DND-41 (cell line): ENCODE results near the gene SLC6A3.

Source experiments
- ATAC-seq: fragments of 200-7000 bp; cut with Tn5 transposase; 3 replicates; pipeline ENCODE4 v1.9.1; 2021; ENCODE audit warnings: low read depth; ENCODE audit not compliant: insufficient read depth
- DNase-seq: peaks from one replicate; pipeline ENCODE4 v3.0.0-alpha.2; 2020
- H2AFZ ChIP-seq: 2 replicates; pipeline ENCODE4 v1.6.0; 2012; ENCODE audit warnings: low read depth, low read length
- H3K27ac ChIP-seq: 2 replicates; pipeline ENCODE4 v1.5.1; 2012; ENCODE audit warnings: low read length, inconsistent platforms
- H3K27me3 ChIP-seq: fragments of 200-600 bp; sonication (generic); 2 replicates; pipeline ENCODE4 v1.6.0; 2012; ENCODE audit warnings: low read length, mild to moderate bottlenecking, inconsistent platforms; ENCODE audit not compliant: insufficient read depth, poor library complexity
- H3K36me3 ChIP-seq: 2 replicates; pipeline ENCODE4 v1.5.1; 2012; ENCODE audit warnings: low read length, inconsistent platforms; ENCODE audit not compliant: insufficient read depth
- H3K4me1 ChIP-seq: 2 replicates; pipeline ENCODE4 v1.5.1; 2012; ENCODE audit warnings: mild to moderate bottlenecking, low read length; ENCODE audit not compliant: insufficient read depth
- H3K4me2 ChIP-seq: 2 replicates; pipeline ENCODE4 v1.6.0; 2012; ENCODE audit warnings: mild to moderate bottlenecking, moderate library complexity, low read length, inconsistent platforms; ENCODE audit not compliant: insufficient read depth
- H3K4me3 ChIP-seq, 2 experiments: fragments of 200-600 bp in 1 of 2; shearing (Covaris generic) in 1 of 2; 2 replicates each; pipeline ENCODE4 v1.5.1; 2012 to 2016; ENCODE audit warnings: inconsistent platforms in 2 of 2, low read length in 2 of 2, mild to moderate bottlenecking in 2 of 2, low read depth in 1 of 2, moderate library complexity in 1 of 2
- H3K79me2 ChIP-seq: 2 replicates; pipeline ENCODE4 v1.6.0; 2012; ENCODE audit warnings: low read length, inconsistent platforms; ENCODE audit not compliant: insufficient read depth
- H3K9ac ChIP-seq: 2 replicates; pipeline ENCODE4 v1.6.0; 2012; ENCODE audit warnings: low read depth, mild to moderate bottlenecking, inconsistent platforms, low read length, moderate library complexity
- H3K9me3 ChIP-seq: 2 replicates; pipeline ENCODE4 v1.5.1; 2012; ENCODE audit warnings: low read length, moderate library complexity, mild to moderate bottlenecking, inconsistent platforms; ENCODE audit not compliant: insufficient read depth, severe bottlenecking
- H4K20me1 ChIP-seq: 2 replicates; pipeline ENCODE4 v1.6.0; 2012; ENCODE audit warnings: low read length; ENCODE audit not compliant: insufficient read depth
- EZH2 ChIP-seq: IDR thresholded peaks from 3 replicates; pipeline ENCODE4 v1.6.1; 2012; ENCODE audit warnings: borderline replicate concordance, low read depth, mild to moderate bottlenecking, moderate library complexity, low read length, inconsistent platforms; ENCODE audit not compliant: severe bottlenecking
- TF ChIP-seq, protein P1 (sequence below): IDR thresholded peaks from 2 replicates; pipeline ENCODE4 v1.5.1; 2012; ENCODE audit warnings: borderline replicate concordance, low read length, moderate library complexity, mild to moderate bottlenecking; ENCODE audit not compliant: poor library complexity, severe bottlenecking; ENCODE audit errors: extremely low read depth

The SLC6A3 gene

DNA sequence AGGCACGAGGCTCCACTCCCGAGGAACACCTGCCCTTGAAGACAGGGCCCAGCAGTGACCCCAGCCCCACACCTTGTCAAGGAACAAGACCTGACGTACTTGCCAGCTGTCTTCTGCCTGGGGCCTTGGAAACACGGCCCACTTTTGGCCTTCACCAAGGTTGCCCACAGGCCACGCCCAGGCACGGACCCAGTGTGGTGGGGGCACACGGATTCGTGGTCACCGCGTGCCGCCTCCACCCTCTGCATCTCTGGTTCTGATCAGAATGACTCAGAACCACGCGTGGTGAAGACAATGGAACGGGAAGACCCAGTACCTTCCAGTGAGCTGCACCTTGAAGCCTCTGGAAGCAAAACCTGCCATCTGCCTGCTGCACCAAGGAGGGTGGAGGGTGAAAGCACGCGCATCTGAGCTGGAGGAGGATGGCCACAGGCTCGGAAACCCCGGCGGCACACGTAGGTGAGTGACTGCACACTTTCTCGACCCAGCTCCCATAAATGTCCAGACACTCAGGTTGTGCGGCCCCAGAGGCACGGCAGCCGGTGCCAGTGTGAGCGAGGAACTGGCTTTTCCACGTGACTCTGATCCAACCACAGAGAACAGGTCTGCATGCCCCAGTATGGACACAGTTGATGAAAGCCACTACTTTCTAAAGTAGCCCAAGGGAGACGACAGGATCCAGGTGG lies 42.0 kb upstream of the SLC6A3 start:
- H3K9me3 ChIP-seq, result no peaks in the 10 kb centered on the region
- no peaks in the 10 kb centered on the region for H3K79me2 ChIP-seq
- ATAC-seq, result no peak
- TF ChIP-seq, protein P1, sequence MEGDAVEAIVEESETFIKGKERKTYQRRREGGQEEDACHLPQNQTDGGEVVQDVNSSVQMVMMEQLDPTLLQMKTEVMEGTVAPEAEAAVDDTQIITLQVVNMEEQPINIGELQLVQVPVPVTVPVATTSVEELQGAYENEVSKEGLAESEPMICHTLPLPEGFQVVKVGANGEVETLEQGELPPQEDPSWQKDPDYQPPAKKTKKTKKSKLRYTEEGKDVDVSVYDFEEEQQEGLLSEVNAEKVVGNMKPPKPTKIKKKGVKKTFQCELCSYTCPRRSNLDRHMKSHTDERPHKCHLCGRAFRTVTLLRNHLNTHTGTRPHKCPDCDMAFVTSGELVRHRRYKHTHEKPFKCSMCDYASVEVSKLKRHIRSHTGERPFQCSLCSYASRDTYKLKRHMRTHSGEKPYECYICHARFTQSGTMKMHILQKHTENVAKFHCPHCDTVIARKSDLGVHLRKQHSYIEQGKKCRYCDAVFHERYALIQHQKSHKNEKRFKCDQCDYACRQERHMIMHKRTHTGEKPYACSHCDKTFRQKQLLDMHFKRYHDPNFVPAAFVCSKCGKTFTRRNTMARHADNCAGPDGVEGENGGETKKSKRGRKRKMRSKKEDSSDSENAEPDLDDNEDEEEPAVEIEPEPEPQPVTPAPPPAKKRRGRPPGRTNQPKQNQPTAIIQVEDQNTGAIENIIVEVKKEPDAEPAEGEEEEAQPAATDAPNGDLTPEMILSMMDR, result no peak
- no peak for TF ChIP-seq EZH2
- no peak for DNase-seq
- peaks cover 93% of the 10 kb centered on the region for H3K36me3 ChIP-seq
- H4K20me1 ChIP-seq, result peaks cover 26% of the 10 kb centered on the region
- no peak overlapping the region for H3K9ac ChIP-seq
- no peak overlapping the region for H3K4me2 ChIP-seq
- no peaks in the 10 kb centered on the region for H3K4me1 ChIP-seq
- no peak overlapping the region for H2AFZ ChIP-seq
- H3K27me3 ChIP-seq, result no peaks in the 10 kb centered on the region
- H3K4me3 ChIP-seq, result no peak overlapping the region
- H3K27ac ChIP-seq, result no peak overlapping the region

- Histone ChIP-seq H3K36me3 (peaks cover 92% of the 10 kb centered on the region), H3K9ac (no peak overlapping the region), H3K9me3 (no peaks in the 10 kb centered on the region), H3K4me2 (no peak overlapping the region), H3K79me2 (no peaks in the 10 kb centered on the region), H3K4me1 (no peaks in the 10 kb centered on the region), H3K27ac (no peak overlapping the region), H3K27me3 (no peaks in the 10 kb centered on the region), H4K20me1 (peaks cover 30% of the 10 kb centered on the region), H2AFZ (no peak overlapping the region), H3K4me3 (no peak overlapping the region)
- no peak for ATAC-seq
- no peak for DNase-seq
- TF ChIP-seq EZH2, result no peak
Measured at GRCh38 chr5:1486271-1486670, 41.0 kb upstream of the SLC6A3 start.

DNA sequence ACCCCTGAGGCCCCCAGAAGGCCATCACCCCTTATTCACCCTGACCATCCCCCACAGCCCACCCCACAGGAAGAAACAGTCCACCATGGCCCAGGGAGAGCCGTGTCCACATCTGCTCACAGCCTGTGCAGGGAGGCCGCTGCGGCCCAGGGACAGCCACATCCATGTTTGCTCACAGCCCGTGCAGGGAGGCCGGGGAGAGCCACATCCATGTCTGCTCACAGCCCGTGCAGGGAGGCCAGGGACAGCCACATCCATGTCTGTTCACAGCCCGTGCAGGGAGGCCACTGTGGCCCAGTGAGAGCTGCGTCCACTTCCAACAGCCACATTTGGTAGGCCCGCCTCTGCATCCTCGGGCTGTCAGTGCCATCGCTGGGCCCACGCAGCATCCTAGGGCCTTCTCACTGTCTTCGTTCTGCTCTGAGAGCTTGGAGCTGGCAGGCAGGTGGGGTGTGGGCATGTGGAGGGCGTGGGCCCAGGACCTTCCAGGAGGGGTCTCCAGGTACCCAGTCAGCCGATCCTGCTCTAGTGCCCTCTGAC lies 40.4 kb upstream of the SLC6A3 start:
- TF ChIP-seq EZH2, result no peak
- TF ChIP-seq, protein P1, result no peak
- H4K20me1 ChIP-seq, result peaks cover 32% of the 10 kb centered on the region
- peaks cover 90% of the 10 kb centered on the region for H3K36me3 ChIP-seq
- DNase-seq (no peak), ATAC-seq (no peak)
- H3K9me3 ChIP-seq, result no peaks in the 10 kb centered on the region
- H3K4me3 ChIP-seq, result no peak overlapping the region
- no peaks in the 10 kb centered on the region for H3K27me3 ChIP-seq
- H2AFZ ChIP-seq, result no peak overlapping the region
- H3K4me1 ChIP-seq, result no peaks in the 10 kb centered on the region
- no peak overlapping the region for H3K4me2 ChIP-seq
- H3K27ac ChIP-seq, result no peak overlapping the region
- H3K79me2 ChIP-seq, result no peaks in the 10 kb centered on the region
- no peak overlapping the region for H3K9ac ChIP-seq

GRCh38 chr5:1484730-1485578 lies 39.7 kb upstream of the SLC6A3 start:
- DNase-seq (no peak), ATAC-seq (no peak)
- no peak for TF ChIP-seq EZH2
- TF ChIP-seq, protein P1, result no peak
- H3K27me3 ChIP-seq, result no peaks in the 10 kb centered on the region
- H2AFZ ChIP-seq, result no peak overlapping the region
- 0 out of 2 replicates have a peak overlapping the region, but pooled peaks have one; percentile 19 for H3K27ac ChIP-seq
- no peak overlapping the region for H3K9ac ChIP-seq
- H3K4me3 ChIP-seq, result no peak overlapping the region
- no peaks in the 10 kb centered on the region for H3K79me2 ChIP-seq
- H3K4me2 ChIP-seq, result no peak overlapping the region
- H3K4me1 ChIP-seq, result no peaks in the 10 kb centered on the region
- H3K9me3 ChIP-seq, result no peaks in the 10 kb centered on the region
- peaks cover 32% of the 10 kb centered on the region for H4K20me1 ChIP-seq
- peaks cover 89% of the 10 kb centered on the region for H3K36me3 ChIP-seq
